CD4-positive, alpha-beta T cell treated with Interleukin-6 at 100 ng/mL for 8 hours (primary cell): ENCODE results near the gene AQP12B.
"Not testable (repeated sequence)": the region's sequence is repeated elsewhere in the genome, so short reads cannot be mapped to it uniquely, and the experiment has no call there.

ENCODE experiments used
- DNase-seq: peaks from one replicate; pipeline ENCODE4 v3.0.0-alpha.2; 2020; ENCODE audit warnings: mixed read lengths, low spot score

The AQP12B gene

DNA sequence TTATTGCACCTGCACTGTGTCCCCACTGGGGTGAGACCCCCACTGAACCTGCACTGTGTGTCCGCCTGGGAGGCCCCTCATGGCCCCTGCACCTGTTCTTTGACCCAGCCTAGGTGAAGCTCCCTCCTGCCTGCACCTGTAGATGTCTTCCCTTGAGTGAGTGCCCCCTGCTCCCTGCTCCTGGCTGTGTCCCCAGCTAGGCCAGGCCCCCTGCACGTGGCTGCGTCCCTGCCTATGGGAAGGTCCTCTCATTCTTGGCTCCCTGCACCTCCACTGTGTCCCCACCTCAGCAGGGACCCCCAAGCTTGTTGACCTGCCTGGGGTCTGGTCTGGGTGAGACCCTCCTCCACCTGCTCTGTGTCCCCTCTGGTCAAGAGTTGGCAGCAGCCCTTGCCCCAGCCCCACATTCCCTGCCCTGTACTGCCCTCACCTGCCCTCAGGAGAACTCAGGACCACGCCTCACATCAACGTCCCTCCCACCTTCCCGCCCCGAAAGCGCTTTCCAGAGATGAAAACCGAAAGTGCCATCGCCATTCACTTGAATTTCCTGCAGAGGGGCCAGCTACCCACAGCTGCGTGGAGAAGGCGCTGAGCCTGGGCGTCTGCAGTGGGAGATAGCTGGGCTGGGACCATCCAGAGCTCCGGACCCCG lies 769 bp upstream of the AQP12B start:
- not testable (repeated sequence) for DNase-seq

DNA sequence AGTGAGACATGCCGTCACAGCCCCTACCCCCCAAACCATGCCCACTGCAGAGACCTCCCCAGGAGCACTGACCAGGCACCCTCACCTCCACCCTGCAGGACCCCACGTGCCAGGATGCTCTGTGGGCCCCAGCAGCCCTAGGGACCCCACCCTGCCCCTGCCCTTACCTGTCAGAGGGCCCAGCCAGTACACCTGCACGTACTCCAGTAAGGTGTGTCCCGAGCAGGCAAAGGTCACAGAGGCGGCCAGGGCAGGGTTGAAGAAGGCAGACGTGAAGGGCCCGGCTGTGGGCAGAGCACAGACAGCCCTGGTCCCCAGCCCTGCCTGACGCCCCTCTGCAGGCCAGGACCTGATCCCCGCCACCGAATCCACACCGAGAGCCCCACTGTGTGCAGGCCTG lies 2.5 kb downstream of the AQP12B start:
- DNase-seq: not testable (repeated sequence)

DNA sequence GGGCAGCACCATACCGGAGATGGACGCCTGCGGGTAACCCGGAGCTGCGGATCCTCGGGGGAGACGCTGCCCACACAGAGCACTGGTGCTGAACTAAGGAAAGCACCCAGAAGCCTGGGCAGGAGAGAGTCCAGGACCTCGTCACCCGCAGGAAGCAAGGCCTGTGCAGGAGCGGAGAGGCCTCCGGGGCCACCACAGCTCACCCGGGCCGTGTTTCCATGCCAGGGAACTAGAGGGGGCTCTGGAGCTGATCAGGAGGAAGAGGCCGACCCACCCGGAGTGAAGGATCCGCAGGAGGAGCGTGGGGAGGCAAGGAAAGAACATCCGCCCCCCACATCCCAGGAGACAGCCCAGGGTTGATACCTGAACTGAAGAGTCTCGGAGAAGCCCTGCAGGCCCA lies 3.8 kb downstream of the AQP12B start:
- not testable (repeated sequence) for DNase-seq

DNA sequence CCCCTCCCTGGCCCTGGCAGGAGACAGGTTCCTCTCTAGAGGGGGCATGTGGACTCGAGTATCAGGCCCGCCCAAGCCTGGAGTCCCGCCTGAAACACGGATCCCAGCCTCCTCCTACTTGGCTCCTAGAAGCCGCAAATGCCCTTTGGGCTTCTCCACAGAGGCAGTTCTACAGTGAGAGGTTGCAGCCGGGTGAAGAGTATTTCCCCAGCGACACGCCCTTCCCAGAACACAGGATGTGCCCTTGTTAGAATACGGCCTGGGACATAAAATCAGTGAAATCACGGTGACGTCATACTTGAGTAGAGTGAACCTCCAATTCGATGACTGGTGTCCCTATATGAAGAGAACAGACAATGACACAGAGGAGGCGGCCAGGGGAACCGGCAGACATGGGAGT lies 4.6 kb downstream of the AQP12B start:
- DNase-seq: not testable (repeated sequence)

DNA sequence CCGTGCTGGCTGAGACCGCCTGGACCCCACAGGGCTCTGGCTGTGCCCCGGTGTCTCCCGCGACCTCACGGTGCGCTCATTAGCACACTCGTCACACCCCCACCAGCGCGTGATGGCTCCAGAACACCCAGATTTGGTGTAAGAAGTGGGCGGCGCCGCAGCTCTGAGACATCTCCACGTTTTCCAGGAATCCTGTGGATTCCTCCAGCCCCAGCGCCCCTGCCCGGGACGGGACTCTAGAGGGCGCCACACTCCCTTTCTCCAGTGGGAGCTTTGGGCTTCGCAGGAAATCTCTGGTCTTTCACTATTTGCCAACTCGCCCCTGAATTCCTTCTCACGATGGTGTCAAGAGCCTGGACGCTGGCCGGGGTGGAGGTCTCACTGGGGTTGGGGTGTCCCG lies 7.3 kb downstream of the AQP12B start:
- DNase-seq: not testable (repeated sequence)

DNA sequence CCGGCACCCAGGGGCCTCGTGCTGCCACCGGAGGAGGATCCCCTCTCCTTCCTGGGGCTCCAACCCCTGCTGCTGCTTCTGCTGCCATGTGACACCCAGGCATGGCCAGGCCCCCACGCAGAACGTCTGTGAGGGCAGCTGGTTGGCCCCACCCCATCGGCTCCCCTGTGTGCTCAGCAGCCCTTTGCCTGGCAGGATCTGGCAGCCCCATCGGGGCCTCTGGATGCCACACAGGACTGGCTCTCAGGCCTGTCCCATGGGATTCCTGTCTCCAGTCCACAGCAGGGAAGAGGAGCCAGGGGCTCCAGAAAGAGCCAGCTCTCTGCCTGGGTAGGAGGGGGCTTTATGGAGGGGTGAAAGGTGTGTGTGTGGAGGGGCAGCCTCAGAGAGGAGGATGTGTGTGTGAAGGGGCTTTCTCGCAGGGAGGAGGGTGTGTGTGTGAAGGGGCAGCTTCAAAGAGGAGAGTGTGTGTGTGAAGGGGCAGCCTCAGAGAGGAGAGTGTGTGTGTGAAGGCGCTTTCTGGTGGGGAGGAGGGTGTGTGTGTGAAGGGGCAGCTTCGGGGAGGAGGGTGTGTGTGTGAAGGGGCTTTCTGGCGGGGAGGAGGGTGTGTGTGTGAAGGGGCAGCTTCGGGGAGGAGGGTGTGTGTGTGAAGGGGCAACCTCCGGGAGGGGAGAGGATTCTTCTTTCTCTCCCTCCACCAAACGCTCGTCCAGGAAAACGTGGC lies 8.1 kb downstream of the AQP12B start:
- DNase-seq: not testable (repeated sequence)

DNA sequence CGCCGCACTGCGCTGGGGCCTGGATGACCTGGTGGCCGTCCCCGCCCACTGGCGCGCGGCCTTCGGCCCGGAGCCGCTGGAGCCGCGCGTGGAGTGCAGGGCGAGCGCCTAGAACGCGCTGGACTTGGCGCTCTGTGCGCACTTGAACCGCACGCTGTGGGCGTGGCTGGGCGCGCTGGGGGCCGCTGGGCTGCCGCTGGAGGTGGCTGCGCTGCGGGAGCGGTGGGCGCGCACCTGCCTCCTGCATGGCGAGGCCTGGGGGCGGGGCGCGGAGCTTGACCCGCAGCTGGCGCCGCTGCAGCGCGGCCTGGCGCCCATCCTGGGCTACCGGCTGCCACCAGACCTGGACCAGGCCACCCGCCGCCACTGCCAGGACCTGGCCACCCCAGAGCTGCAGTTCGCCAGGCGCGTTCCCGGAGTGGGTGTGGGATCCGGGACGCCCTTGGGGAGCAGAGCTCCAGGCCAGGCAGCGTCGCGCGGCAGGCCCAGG lies 9.9 kb downstream of the AQP12B start:
- DNase-seq: no peak

DNA sequence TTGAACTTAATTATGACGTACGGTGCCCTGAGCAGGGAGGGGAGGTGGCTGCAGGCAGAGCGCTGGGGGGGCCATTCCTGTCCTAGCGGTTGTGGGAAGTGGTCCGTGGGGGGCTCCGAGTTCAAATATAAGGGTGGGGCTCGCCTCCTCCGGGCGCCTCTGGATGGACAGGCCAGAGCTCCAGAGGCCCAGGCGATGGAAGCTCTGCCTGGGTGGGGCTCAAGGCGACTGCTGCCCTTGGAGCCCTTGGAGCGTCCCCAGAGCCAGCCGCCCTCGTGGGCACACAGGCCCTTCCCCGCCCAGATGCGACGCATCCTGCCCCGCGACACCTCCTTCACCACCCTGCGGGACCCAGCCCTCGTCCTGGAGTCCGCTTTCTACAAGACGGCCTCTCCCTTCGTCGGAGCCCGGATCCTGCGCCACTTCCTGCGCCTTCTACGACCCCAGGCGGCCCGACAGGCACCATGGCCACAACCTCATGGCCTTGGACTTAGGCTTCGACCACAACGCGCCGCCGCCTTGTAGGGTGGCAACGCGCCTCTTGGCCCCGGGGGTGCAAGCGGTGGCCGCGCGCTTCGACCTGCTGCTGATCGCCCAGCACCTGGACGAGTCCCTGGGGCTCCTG lies 10.5 kb downstream of the AQP12B start:
- no peak for DNase-seq

DNA sequence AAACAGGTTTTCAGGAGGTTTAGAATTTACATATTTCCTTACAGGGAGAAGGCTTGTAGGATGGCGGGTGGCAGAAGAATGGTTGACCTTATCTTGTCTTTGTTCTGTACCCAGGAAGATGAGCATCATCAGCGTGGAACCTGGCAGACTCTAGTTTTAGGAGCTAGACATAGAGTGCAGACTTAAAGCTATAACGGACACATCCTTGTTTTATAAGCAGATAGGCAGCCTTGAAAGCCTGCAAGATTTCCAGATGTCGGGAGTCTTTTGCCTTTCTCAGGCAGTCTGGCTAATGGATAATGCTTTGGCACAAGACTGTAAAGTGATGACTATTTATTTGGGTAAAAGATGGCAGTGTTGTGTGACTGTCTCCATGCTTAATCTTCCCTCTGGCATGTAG lies 11.7 kb downstream of the AQP12B start:
- no peak for DNase-seq

DNA sequence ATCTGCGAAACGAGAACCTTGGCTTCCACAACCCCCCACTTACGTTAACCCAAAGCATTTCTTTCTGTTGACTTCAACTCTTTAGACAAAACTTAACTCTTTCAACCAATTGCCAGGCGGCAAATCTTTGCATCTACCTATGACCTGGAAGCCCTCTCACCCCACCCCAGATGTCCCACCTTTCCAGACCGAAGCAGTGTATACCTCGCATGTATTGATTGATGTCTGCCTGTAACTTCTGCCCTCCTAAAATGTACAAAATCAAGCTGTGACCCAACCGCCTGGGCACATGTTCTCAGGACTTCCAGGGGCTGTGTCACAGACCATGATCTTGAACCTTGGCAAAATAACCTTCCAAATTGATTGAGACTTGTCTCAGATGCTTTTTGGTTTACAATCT lies 12.3 kb downstream of the AQP12B start:
- no peak for DNase-seq

DNA sequence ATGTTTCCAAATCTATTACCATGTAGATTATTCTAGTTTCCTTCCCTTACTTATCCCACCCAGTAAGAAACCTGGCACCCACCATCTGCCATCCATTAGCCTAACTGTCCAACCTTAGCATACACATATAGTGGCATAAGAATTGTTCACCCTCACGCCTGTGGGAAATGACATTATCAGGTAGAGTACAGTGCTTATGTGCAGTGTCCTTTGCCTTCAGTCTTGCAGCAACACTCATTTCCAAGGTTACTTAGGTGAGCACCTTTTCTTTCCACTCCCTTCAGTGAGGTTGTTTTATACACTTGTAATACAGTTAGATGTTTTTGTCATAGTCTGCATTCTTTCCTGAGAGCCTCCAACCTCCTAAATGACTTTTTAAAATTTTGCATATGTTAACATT lies 18.1 kb downstream of the AQP12B start:
- DNase-seq: no peak

DNA sequence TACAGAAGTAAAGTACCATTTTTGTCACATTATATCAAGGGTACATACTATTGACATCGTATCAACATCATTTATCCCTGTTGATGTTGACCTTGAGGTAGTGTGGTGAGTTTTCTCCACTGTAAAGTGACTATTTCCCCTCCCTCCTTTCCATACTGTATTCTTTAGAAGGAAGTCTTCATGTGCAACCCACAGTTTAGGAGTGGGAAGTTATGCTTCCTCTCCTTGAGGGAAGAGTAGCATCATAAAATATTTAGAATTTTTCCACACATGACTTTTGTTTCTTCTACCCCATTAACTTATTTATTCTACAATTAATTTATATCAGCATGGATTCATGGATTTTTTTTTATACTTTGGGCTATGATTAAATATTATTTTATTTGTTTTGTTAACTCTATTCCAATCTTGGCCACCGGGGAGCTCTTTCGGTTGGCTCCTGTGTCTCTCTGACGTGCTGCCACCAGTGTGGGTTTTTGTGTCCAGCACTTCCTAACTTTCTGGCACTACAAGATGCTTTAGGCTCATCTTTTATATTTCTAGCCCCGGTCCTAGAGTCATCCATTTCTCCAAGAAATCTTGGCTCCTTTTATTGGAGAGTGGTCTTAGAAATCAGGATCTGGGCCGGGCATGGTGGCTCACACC lies 19.0 kb downstream of the AQP12B start:
- DNase-seq: no peak

DNA sequence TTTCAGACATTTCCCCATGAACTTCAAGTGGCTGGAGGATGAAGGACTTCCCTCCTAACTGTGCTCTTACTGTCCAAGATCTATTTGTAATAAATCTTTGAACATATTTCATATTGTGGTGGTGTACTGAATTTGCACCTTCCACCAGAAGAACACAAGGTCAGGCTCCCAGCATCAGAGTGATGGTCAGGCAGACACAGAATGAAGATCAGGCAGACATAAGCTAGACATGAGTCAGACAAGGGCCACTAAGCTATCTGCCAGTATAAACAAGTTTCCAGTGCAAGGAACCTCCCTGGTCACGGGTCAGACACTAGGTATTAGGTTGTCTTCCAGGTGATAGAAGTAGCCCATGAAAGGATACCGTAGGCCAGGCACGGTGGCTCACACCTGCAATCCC lies 20.0 kb downstream of the AQP12B start:
- DNase-seq: no peak

DNA sequence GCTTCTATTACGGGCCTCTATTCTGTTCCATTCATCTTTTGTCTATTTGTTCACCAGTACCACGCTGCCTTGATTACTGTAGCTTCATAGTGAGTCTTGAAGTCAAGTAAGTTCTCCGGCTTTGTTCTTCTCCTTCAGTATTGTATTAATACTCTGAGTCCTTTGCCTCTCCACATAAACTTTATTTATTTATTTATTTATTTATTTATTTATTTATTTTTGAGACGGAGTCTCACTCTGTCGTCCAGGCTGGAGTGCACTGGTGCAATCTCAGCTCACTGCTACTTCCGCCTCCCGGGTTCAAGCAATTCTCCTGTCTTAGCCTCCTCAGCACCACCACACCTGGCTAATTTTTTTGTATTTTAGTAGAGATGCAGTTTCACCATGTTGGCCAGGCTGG lies 22.8 kb downstream of the AQP12B start:
- DNase-seq: not testable (repeated sequence)

DNA sequence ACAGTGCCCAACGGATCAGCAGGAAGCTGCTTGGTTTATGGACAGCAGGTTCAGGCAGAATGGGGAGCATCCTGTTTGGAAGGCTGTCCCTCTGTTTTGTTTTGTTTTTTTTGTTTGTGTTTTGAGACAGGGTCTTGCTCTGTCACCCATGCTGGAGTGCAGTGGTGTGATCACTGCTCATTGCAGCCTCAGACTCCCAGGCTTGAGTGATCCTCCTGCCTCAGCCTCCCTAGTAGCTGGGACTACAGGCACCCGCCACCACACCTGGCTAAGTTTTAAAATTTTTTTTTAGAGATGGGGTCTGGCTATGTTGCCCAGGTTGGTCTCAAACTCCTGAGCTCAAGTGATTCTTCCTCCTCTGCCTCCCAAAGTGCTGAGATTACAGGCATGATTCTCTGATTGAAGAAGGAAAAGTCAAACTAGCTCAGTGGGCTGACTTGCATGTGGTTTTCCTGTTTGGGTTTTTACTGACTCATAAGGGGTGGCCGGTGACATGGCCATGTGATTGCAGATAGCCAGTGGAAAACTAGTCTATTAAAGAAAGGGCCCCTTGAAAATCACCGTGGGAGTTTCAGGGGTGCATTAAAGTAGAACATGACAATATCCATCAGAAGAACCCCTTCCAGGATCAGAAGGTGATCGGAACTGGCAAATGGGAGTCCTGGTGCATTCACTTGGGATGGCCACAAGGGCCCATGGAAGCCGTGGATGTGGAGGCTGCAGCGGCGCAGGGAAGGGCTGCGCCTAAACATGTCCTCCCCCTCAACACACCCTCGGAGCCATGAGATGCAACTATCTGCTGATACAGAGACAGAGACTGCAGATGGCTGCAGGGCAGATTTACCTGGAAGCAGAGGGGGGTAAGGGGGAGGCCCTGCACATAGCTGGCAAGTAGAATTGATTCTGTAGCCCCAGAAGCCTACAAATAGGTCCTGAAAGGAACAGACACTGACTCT lies 26.5 kb downstream of the AQP12B start:
- DNase-seq: no peak

DNA sequence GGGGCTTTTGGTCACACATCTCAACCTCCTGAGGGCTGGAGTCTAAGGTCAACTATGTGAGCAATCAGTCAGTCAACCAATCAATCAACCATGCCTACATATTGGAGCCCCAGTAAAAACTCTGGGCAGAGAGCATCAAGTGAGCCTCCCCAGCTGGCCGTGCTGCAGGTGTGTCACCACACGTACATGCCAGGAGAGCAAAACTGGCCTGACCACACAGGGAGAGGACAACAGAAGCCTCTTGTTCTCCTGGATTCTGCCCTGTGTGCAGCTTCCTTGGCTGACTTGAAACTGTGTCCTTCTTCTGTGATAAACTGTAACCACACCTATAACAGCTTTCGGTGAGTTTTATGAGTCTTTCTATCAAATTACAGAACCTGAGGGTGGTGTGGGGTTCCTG lies 31.5 kb downstream of the AQP12B start:
- no peak for DNase-seq

DNA sequence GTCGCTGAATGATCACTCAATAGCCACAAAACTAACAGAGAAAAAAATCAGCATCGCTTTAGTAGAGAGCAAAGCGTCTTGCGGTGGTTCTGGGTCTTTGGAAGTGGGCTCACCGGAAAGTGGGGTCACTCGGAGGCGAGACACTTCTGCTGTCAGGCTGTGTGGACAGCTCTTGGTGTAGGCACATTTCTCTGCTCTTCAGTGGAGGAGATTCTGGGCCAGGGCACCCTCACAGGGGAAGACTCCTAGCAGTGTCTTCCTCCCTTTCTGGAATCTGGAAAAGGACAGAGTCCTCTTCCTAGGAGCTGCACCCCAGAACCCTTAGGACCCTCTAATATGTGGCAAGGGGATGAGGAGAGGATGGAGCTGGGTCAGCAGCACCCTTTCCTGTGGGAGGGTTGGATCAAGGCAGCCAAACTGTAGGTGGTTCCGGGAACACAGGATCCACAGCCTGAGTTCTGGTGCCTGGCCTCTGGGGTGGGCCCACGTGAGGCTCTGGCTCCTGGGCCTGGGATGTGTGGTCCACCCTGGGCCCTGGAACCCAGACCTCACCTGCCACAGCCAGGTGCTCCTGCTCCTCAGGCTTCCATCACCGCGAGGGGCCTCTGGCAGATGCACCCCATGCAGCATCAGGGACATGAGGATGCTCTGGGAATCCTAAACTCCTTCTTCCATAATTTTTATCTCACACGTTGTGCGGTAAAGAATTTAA lies 32.3 kb downstream of the AQP12B start:
- no peak for DNase-seq

DNA sequence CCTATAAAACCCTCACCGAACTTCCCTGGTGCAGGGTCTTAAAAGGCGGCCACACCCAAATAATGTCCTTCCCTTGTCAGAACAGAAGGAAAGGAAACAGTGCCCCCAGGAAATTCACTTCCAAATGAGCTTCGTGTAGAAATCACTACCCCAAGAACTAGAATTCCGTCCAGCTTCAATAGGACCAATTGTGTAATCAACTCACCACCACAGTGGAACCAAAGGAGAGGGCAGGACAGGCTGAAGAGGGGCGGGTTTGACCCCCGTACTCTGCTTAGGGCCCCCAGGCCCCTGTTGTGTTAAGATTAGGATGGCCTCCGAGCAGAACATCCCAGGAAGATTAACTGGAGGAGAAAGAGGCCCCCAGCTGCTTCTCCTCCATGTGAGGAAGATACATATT lies 33.4 kb downstream of the AQP12B start:
- no peak for DNase-seq

DNA sequence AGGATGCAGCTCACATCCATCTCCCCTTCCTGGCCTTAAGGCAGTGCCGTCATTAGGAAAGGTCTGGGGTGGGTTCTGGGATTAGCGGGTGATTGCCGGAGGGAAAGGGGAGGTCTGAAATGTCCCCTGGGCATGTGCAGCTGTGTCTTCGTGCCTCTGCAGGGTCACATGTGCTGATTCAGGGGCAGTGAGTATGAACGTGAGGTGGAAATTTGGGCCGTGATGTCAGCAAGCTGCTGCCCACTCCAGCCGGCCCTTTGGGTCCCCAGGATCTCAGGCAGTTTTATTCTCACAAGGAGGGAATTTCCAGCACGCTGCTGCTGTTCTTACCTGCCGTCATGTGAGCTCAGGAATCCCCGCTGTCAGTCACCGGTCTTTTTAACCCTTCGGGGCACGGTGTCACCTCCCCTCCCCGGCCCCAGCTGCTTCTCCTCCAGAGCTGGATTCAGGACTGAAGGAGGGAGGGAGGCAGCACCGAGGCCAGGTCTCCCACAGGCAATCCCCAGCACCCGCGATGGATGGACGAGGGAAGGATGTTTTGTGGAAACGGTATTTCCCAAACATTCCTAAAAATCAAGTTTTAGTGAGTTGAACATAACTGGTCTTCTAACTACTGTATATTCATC lies 33.9 kb downstream of the AQP12B start:
- no peak for DNase-seq

DNA sequence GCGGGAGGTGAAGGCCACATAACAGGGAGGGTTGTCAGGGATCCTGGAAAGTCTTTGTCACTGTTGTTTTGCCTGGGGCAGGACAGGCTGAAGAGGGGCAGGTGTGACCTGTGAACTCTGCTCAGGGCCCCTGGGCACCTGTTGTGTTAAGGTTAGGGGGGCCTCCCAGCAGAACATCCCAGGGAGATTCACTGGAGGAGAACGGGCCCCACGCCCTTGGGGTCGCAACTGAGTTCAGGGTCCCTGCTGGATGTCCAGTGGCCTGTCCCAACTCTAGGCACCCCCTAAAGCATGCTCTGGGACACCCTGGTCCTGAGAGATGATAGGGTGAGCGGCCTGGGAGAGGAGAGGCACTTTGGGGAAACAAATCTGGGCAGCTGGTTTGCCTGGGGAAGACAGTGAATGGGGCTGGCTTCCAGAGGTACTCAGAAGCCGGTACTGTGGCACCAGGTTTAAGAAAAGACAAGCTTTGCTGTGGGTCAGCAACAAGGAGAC lies 34.5 kb downstream of the AQP12B start:
- DNase-seq: no peak
